Tibial nerve (tissue), 4 donors: ENCODE measurements around the gene LIG3.

ENCODE experiments used
- CTCF ChIP-seq, 5 experiments: fragments of 200-600 bp in 3 of 5; fragments of 450-650 bp in 2 of 5; sonication (generic) in 3 of 5; IDR thresholded peaks; one replicate each; pipeline ENCODE4 v1.5.1; 2016 to 2019; ENCODE audit warnings: antibody characterized with exemption in 5 of 5, mild to moderate bottlenecking in 3 of 5, moderate library complexity in 2 of 5
- EP300 ChIP-seq, 2 donors: sonication (generic); formaldehyde crosslinking; IDR thresholded peaks; one replicate each; pipeline ENCODE4 v1.6.1; 2017; ENCODE audit warnings: antibody characterized with exemption in 2 of 2, mild to moderate bottlenecking in 1 of 2
- POLR2A ChIP-seq, 2 donors: fragments of 450-650 bp; IDR thresholded peaks; one replicate each; pipeline ENCODE4 v1.6.1; 2017; ENCODE audit warnings: antibody characterized with exemption in 2 of 2, mild to moderate bottlenecking in 2 of 2, moderate library complexity in 2 of 2

GRCh38 chr17:35011671-35012216 lies 31.4 kb downstream of the LIG3 start:
- no peak for TF ChIP-seq CTCF (IDR thresholded peaks at IDR 0.05)
- TF ChIP-seq POLR2A (IDR thresholded peaks at IDR 0.05), result no peak
- TF ChIP-seq EP300 (IDR thresholded peaks at IDR 0.05), result no peak
